Heart right ventricle (tissue), 16 donors: ENCODE measurements around the gene NTSR1. TPM values are rescaled to one million over a fixed set of nuclear protein-coding genes. Genes with fewer than 3 reads are reported as not detected.
A peak's percentile ranks its signal among the peaks of the same experiment; 100 is the strongest.

Experiments used
- ATAC-seq, 8 donors: fragments of 200-7000 bp; cut with Tn5 transposase; one replicate each; pipeline ENCODE4 v1.9.1; 2020; ENCODE audit warnings: mild to moderate bottlenecking in 8 of 8, moderate library complexity in 8 of 8, moderate number of reproducible peaks in 1 of 8
- DNase-seq, 2 donors: peaks; one replicate each; pipeline ENCODE4 v3.0.0-alpha.2; 2020
- H3K27ac ChIP-seq, 10 donors: fragments of 200-600 bp; sonication (generic) in 2 of 10; one replicate each; pipeline versions ENCODE4 v1.5.0 to v1.8.0; 2020 to 2022; ENCODE audit warnings: mild to moderate bottlenecking in 3 of 10
- H3K27me3 ChIP-seq, 7 donors: fragments of 200-600 bp; one replicate each; pipeline ENCODE4 v1.8.0; 2021 to 2022; ENCODE audit warnings: mild to moderate bottlenecking in 2 of 7
- H3K36me3 ChIP-seq, 9 donors: fragments of 200-600 bp; sonication (generic) in 1 of 9; one replicate each; pipeline versions ENCODE4 v1.5.0 to v1.8.0; 2020 to 2022; ENCODE audit warnings: mild to moderate bottlenecking in 2 of 9
- H3K4me1 ChIP-seq, 9 donors: fragments of 200-600 bp; sonication (generic) in 1 of 9; one replicate each; pipeline versions ENCODE4 v1.5.0 to v1.8.0; 2020 to 2022; ENCODE audit warnings: mild to moderate bottlenecking in 4 of 9
- H3K4me3 ChIP-seq, 10 donors: fragments of 200-600 bp; sonication (generic) in 2 of 10; one replicate each; pipeline versions ENCODE4 v1.5.0 to v1.8.0; 2020 to 2022; ENCODE audit warnings: mild to moderate bottlenecking in 7 of 10, moderate library complexity in 2 of 10
- H3K9me3 ChIP-seq, 11 donors: fragments of 200-600 bp in 10 of 11; sonication (generic) in 2 of 11; one replicate each; pipeline versions ENCODE4 v1.5.0 to v1.8.0; 2013 to 2022; ENCODE audit warnings: mild to moderate bottlenecking in 2 of 11, control low read depth in 1 of 11, moderate library complexity in 1 of 11
- CTCF ChIP-seq, 9 donors: fragments of 200-600 bp; sonication (generic) in 2 of 9; IDR thresholded peaks; one replicate each; pipeline versions ENCODE4 v1.5.0 to v1.8.0; 2021 to 2022; ENCODE audit warnings: antibody characterized with exemption in 9 of 9, mild to moderate bottlenecking in 5 of 9, moderate library complexity in 1 of 9
- WGBS, 2 donors: extraction: QIAGEN DNeasy Blood & Tissue Kit; methylation state at CpG; one replicate each; pipeline ENCODE4 v1.1.7; 2013; ENCODE audit warnings: inconsistent platforms in 1 of 2; 5-methylcytosine and 5-hydroxymethylcytosine counted together
- intact Hi-C, 10 donors: fragments of 100-400 bp; cut with DNase I; formaldehyde crosslinking; loops; one replicate each; pipeline versions ENCODE4 v1.11.1 to v1.14.2; 2022
- long read RNA-seq, 3 donors: library from polyadenylated mRNA; unstranded; transcript quantifications; one replicate each; pipeline ENCODE4 v2.0.0, GENCODE V29; 2020 to 2021
- polyA plus RNA-seq, 2 donors: library from polyadenylated mRNA; stranded (reverse); fragments of 200-250 nt; gene quantifications; one replicate each; pipeline ENCODE4 v1.2.3, GENCODE V29; 2013
- total RNA-seq, 10 donors: library from RNA; stranded (reverse); fragmentation: NEBNext Ultra II Directional in 3 of 10; extraction: Animal tissue kit (Norgen Biotek cat#: 25700) in 3 of 10; gene quantifications; one replicate each; pipeline versions ENCODE4 v1.2.1 to v1.2.4, GENCODE V29; 2021 to 2023
- donor health status: Arrhythmogenic right ventricular cardiomyopathy.
- donor health status: ischemic (EF 13 %, LVEDD 7.1; RV severe dilation, severe dysfunction).
- donor health status: healthy with polysubstance abuse.
- donor health status: DM: no; HTN: yes; CAD: no.
- donor health status: DM: no; HTN: no; CAD: no.
- donor health status: ischemic (EF 25% LVEDD 6.9; RV normal size, moderate dysfunction).
- donor health status: ischemic (EF 25% LVEDD 5.7; RV mildly dilated, moderate dysfunction).
- donor health status: healthy.
- donor health status: DM: yes; HTN: yes; CAD: no.
- donor health status: Ischemic cardiomyopathy.
- donor health status: ischemic (EF 35%, LVEDD 5.7; RV mildly dilated, moderate dysfunction).
- donor health status: nonischemic (EF 11% LVEDD 7.7; RV severe dilation, severe dysfunction).
- donor health status: DM: yes; HTN: yes; CAD: no.
- donor health status: PGD.
- donor health status: ischemic (EF 29% LVEDD 5.4; RV normal size, mild dysfunction).
- donor health status: nonischemic (EF 23%, LVEDD 6.1; RV moderate dilation, normal function).

Gene NTSR1
- total RNA-seq (under 1 TPM in 2 of 10 donors, not detected in 8; 0.08 TPM), polyA plus RNA-seq (not detected)
- long read RNA-seq, donor 1 = 0 reads
- long read RNA-seq, donor 2 = 0 reads
- long read RNA-seq, donor 3 = 0 reads

DNA sequence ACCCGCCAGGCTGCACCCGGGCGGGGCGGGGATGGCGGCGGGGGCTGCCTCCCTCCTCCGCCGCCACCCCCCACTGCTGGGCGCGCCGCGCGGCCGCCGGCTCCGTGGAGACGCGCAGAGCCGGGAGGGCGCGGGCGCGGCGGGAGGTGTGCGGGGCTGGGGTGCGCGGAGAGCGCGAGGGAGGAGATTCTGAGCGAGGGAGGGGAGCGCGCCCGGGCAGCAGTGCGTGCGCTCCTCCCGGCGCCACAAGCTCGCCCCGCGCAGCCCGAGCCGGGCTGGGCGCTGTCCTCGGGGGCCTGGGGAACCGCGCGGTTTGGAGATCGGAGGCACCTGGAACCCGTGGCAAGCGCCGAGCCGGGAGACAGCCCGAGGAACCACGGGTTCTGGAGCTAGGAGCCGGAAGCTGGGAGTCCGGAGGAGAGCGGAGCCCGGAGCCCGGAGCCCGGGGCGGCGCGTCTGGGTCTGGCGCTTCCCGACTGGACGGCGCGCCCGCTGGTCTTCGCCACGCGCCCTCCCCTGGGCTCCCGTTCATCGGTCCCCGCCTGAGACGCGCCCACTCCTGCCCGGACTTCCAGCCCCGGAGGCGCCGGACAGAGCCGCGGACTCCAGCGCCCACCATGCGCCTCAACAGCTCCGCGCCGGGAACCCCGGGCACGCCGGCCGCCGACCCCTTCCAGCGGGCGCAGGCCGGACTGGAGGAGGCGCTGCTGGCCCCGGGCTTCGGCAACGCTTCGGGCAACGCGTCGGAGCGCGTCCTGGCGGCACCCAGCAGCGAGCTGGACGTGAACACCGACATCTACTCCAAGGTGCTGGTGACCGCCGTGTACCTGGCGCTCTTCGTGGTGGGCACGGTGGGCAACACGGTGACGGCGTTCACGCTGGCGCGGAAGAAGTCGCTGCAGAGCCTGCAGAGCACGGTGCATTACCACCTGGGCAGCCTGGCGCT is at the start of gene NTSR1:
NTSR1 (plus strand) TSS at position 246 of the 946 bp plus-strand sequence; CDS start at position 618, 372 bp downstream.
- peak within 1 kb of the TSS in 3 of 10 donors; percentile 5 to 42 (median 14) for H3K4me3 ChIP-seq
- H3K4me1 ChIP-seq = peaks cover 5 to 35% (median 11%) of the 10 kb centered on the region in 9 donors
- H3K27ac ChIP-seq = no peak within 1 kb of the TSS

GRCh38 chr20:62659488-62660239 is 49.0 kb upstream of the NTSR1 start:
- 88 to 92% methylated on average over 29 of the region's 29 CpGs for WGBS, 2 donors
- no peak for TF ChIP-seq CTCF (IDR thresholded peaks at IDR 0.05)
- DNase-seq (no peak), ATAC-seq (no peak)
- Histone ChIP-seq H3K36me3 (peaks cover 0 to 29% (median 0%) of the 10 kb centered on the region in 9 donors), H3K4me3 (no peak overlapping the region), H3K4me1 (peaks cover 0 to 23% (median 0%) of the 10 kb centered on the region in 9 donors), H3K27ac (peak overlapping the region in 1 of 10 donors; percentile 71), H3K9me3 (no peaks in the 10 kb centered on the region), H3K27me3 (peaks cover 0 to 6% (median 0%) of the 10 kb centered on the region in 7 donors)
- intact Hi-C loops = no loop called here

More for the DNA sequence above, at the start of gene NTSR1:
- ATAC-seq = no peak
- Histone ChIP-seq H3K27me3 (peaks cover 33 to 68% (median 49%) of the 10 kb centered on the region in 7 donors), H3K9me3 (no peaks in the 10 kb centered on the region), H3K36me3 (no peaks in the 10 kb centered on the region)
- 7 to 13% methylated on average over 86 to 124 of the region's 124 CpGs for WGBS, 2 donors
- DNase-seq = peak in 1 of 2 donors; percentile 7
- TF ChIP-seq CTCF (IDR thresholded peaks at IDR 0.05) = no peak
- intact Hi-C loops = no loop called here

DNA sequence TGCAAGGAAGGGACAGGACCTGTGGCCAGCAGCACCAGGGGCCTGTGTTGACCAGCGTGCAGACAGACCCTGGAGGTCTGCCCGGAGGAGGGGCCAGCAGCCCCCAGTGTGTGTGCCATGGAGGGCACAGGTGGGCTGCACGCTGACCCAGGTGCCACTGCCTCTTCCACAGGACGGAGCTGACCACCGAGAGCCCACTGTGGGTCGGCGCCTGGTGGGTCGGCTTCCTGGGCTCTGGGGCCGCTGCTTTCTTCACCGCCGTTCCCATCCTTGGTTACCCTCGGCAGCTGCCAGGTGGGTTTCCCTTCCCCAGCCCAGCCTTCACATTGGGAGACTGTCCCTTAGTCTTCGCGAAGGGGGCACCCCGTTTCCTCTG is 48.4 kb upstream of the NTSR1 start:
- intact Hi-C loops = no loop called here
- WGBS, 2 donors = 92 to 93% methylated on average over 15 of the region's 15 CpGs
- H3K4me1 ChIP-seq = peaks cover 0 to 23% (median 0%) of the 10 kb centered on the region in 9 donors
- no peak for DNase-seq
- H3K4me3 ChIP-seq = no peak overlapping the region
- H3K9me3 ChIP-seq = no peaks in the 10 kb centered on the region
- no peak for TF ChIP-seq CTCF (IDR thresholded peaks at IDR 0.05)
- H3K27ac ChIP-seq = no peak overlapping the region
- peaks cover 0 to 6% (median 0%) of the 10 kb centered on the region in 7 donors for H3K27me3 ChIP-seq
- ATAC-seq = no peak
- peaks cover 0 to 29% (median 0%) of the 10 kb centered on the region in 9 donors for H3K36me3 ChIP-seq

DNA sequence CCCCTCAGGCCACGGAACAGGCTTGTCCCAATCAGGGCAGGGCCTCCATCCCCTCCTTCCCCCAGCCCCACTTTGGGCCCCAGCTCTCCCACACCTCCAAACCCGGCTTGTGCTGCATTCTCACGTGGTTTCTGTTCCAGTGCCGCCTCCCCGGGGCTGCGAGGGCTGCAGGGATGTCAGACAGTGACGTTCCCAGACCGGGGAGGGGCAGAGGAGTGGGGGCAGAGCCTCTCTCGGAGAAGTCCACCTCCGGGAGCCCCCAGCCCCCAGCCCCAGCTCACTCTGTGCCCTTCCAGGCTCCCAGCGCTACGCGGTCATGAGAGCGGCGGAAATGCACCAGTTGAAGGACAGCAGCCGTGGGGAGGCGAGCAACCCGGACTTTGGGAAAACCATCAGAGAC is 47.9 kb upstream of the NTSR1 start:
- DNase-seq (no peak), ATAC-seq (no peak)
- Histone ChIP-seq H3K4me3 (no peak overlapping the region), H3K9me3 (no peaks in the 10 kb centered on the region), H3K27ac (no peak overlapping the region), H3K4me1 (peaks cover 0 to 23% (median 0%) of the 10 kb centered on the region in 9 donors), H3K36me3 (peaks cover 0 to 29% (median 0%) of the 10 kb centered on the region in 9 donors), H3K27me3 (peaks cover 0 to 6% (median 0%) of the 10 kb centered on the region in 7 donors)
- 60 to 62% methylated on average over 18 of the region's 18 CpGs for WGBS, 2 donors
- TF ChIP-seq CTCF (IDR thresholded peaks at IDR 0.05) = no peak
- intact Hi-C loops = no loop called here
